HepG2 (cell line): Measurements from ENCODE around the gene MADCAM1. TPM values are rescaled to one million over a fixed set of nuclear protein-coding genes. Genes with fewer than 3 reads are reported as not detected.

Experiments used
- ATAC-seq: fragments of 200-7000 bp; cut with Tn5 transposase; 3 replicates; pipeline ENCODE4 v1.9.1; 2020; ENCODE audit warnings: mild to moderate bottlenecking, moderate library complexity
- BruUV-seq: library from RNA; stranded (reverse); fragments of 400-500 nt; replicated peaks from 2 replicates; lab custom pipeline; 2021; lab: Mats Ljungman, UMichigan
- CTCF ChIA-PET: fragments of 300-600 bp; formaldehyde crosslinking; extraction: SDS; loops from one replicate; lab custom pipeline; 2021; ENCODE audit warnings: low total read pairs, inconsistent platforms, low intra/inter-chr PET ratio; lab: Yijun Ruan, JAX
- POLR2A ChIA-PET: fragments of 350-600 bp; sonication (Branson Sonifier 250); formaldehyde crosslinking; loops from one replicate; lab custom pipeline; 2020; ENCODE audit warnings: antibody characterized with exemption, inconsistent platforms; lab: Yijun Ruan, JAX
- DNase-seq: peaks from one replicate; pipeline ENCODE4 v3.0.0-alpha.2; 2015; ENCODE audit warnings: low spot score
- FAIRE-seq: peaks from 3 replicates; lab custom pipeline; 2011; peaks lifted over from hg19 to GRCh38; lab: Jason Lieb, UNC
- H2AFZ ChIP-seq: one replicate; pipeline ENCODE4 v1.6.1; 2011; ENCODE audit warnings: low read length, inconsistent platforms
- H3K27ac ChIP-seq: fragments of 300-600 bp; 3 replicates; pipeline ENCODE4 v1.8.0; 2011; ENCODE audit warnings: mixed run types, mild to moderate bottlenecking, mixed read lengths, low read length, inconsistent platforms; ENCODE audit not compliant: insufficient read depth; ENCODE audit errors: extremely low read length
- H3K27me3 ChIP-seq, 2 experiments: fragments of 200-600 bp in 1 of 2; 2 replicates in 1 of 2; 3 replicates in 1 of 2; pipeline versions ENCODE4 v1.6.0 to v1.8.0; 2011; ENCODE audit warnings: low read length in 2 of 2, mild to moderate bottlenecking in 2 of 2, moderate library complexity in 2 of 2, inconsistent platforms in 1 of 2; ENCODE audit not compliant: insufficient read depth in 2 of 2, control insufficient read depth in 1 of 2
- H3K36me3 ChIP-seq, 2 experiments: fragments of 200-600 bp in 1 of 2; replicated peaks in 1 of 2; 2 replicates in 1 of 2; 3 replicates in 1 of 2; pipeline versions ENCODE4 v1.5.1 to v1.8.0; 2011; ENCODE audit warnings: low read length in 2 of 2, inconsistent platforms in 1 of 2; ENCODE audit not compliant: insufficient read depth in 2 of 2, control insufficient read depth in 1 of 2
- H3K4me1 ChIP-seq: 2 replicates; pipeline ENCODE4 v1.5.1; 2012; ENCODE audit warnings: low read length, inconsistent platforms; ENCODE audit not compliant: insufficient read depth
- H3K4me2 ChIP-seq: 2 replicates; pipeline ENCODE4 v1.6.0; 2011; ENCODE audit warnings: low read depth, low read length, inconsistent platforms
- H3K4me3 ChIP-seq, 3 experiments: fragments of 200-600 bp in 1 of 3; sonication (generic), shearing (Covaris generic) in 1 of 3; replicated peaks in 1 of 3; 2 replicates each; pipeline ENCODE4 v1.5.1; 2011 to 2016; ENCODE audit warnings: low read length in 3 of 3, inconsistent platforms in 2 of 3, low read depth in 2 of 3, mild to moderate bottlenecking in 2 of 3, control low read depth in 1 of 3, mixed read lengths in 1 of 3; ENCODE audit not compliant: insufficient read depth in 1 of 3
- H3K79me2 ChIP-seq: one replicate; pipeline ENCODE4 v1.6.1; 2011; ENCODE audit warnings: low read length, inconsistent platforms; ENCODE audit not compliant: insufficient read depth
- H3K9ac ChIP-seq: 2 replicates; pipeline ENCODE4 v1.6.0; 2011; ENCODE audit warnings: mild to moderate bottlenecking, low read depth, low read length, inconsistent platforms; ENCODE audit not compliant: insufficient read depth
- H3K9me3 ChIP-seq: 2 replicates; pipeline ENCODE4 v1.5.1; 2012; ENCODE audit warnings: mild to moderate bottlenecking, low read length
- H4K20me1 ChIP-seq: 2 replicates; pipeline ENCODE4 v1.6.0; 2011; ENCODE audit warnings: inconsistent platforms, mild to moderate bottlenecking, low read length, moderate library complexity; ENCODE audit not compliant: insufficient read depth
- ARHGAP35 ChIP-seq: sonication (generic); formaldehyde crosslinking; IDR thresholded peaks from 2 replicates; pipeline ENCODE4 v1.9.0; 2022; ENCODE audit warnings: mild to moderate bottlenecking, inconsistent platforms, moderate library complexity, missing genetic modification reagents, borderline replicate concordance
- EED ChIP-seq: sonication (generic); formaldehyde crosslinking; IDR thresholded peaks from 2 replicates; pipeline ENCODE4 v1.5.0; 2020; ENCODE audit warnings: mild to moderate bottlenecking, missing genetic modification reagents
- HNF1B ChIP-seq: sonication (generic); formaldehyde crosslinking; IDR thresholded peaks from 2 replicates; pipeline ENCODE4 v1.5.1; 2020; ENCODE audit warnings: mild to moderate bottlenecking, moderate library complexity, missing genetic modification reagents
- JUN ChIP-seq: sonication (generic); formaldehyde crosslinking; IDR thresholded peaks from 2 replicates; pipeline ENCODE4 v1.4.0; 2020; ENCODE audit warnings: mild to moderate bottlenecking, missing genetic modification reagents
- KAT2B ChIP-seq: fragments of 150-350 bp; IDR thresholded peaks from 2 replicates; pipeline ENCODE4 v1.6.1; 2014; ENCODE audit warnings: low read depth, low read length, borderline replicate concordance
- MAF1 ChIP-seq: sonication (generic); formaldehyde crosslinking; IDR thresholded peaks from 2 replicates; pipeline ENCODE4 v1.5.0; 2020; ENCODE audit warnings: missing genetic modification reagents, borderline replicate concordance
- MAZ ChIP-seq, 2 experiments: sonication (generic) in 1 of 2; formaldehyde crosslinking in 1 of 2; IDR thresholded peaks; 2 replicates each; pipeline versions ENCODE4 v1.5.0 to v1.6.1; 2012 to 2020; ENCODE audit warnings: low read depth in 2 of 2, mild to moderate bottlenecking in 2 of 2, borderline replicate concordance in 1 of 2, improper control_type of control experiment in 1 of 2, low read length in 1 of 2, missing genetic modification reagents in 1 of 2, moderate library complexity in 1 of 2
- PCBP2 ChIP-seq: fragments of 200-400 bp; formaldehyde crosslinking; optimal IDR thresholded peaks from 2 replicates; pipeline ENCODE3; 2018; ENCODE audit warnings: low read length, low read depth; ENCODE audit not compliant: poor library complexity, severe bottlenecking
- POLR2AphosphoS5 ChIP-seq: IDR thresholded peaks from 2 replicates; pipeline ENCODE4 v1.6.1; 2012; ENCODE audit warnings: low read depth, low read length
- REL ChIP-seq: sonication (generic); formaldehyde crosslinking; conservative IDR thresholded peaks from 2 replicates; pipeline ENCODE4 v1.8.0; 2022; ENCODE audit warnings: mild to moderate bottlenecking, missing genetic modification reagents, moderate library complexity
- RFX3 ChIP-seq: IDR thresholded peaks from 2 replicates; pipeline ENCODE4 v1.6.1; 2016; ENCODE audit warnings: missing biosample characterization, missing genetic modification reagents
- USF2 ChIP-seq, 2 experiments: sonication (generic) in 1 of 2; formaldehyde crosslinking in 1 of 2; IDR thresholded peaks; 2 replicates each; pipeline versions ENCODE4 v1.5.1 to v1.6.1; 2011 to 2020; ENCODE audit warnings: borderline replicate concordance in 1 of 2, low read depth in 1 of 2, low read length in 1 of 2, mild to moderate bottlenecking in 1 of 2, missing genetic modification reagents in 1 of 2, moderate library complexity in 1 of 2
- ZNF251 ChIP-seq: sonication (generic); formaldehyde crosslinking; IDR thresholded peaks from 2 replicates; pipeline ENCODE4 v1.9.0; 2021; ENCODE audit warnings: mild to moderate bottlenecking, missing genetic modification reagents
- ZNF292 ChIP-seq: sonication (generic); formaldehyde crosslinking; IDR thresholded peaks from 2 replicates; pipeline ENCODE4 v1.8.1; 2022; ENCODE audit warnings: mild to moderate bottlenecking, low read depth, missing genetic modification reagents, borderline replicate concordance
- ZNF296 ChIP-seq: sonication (generic); formaldehyde crosslinking; conservative IDR thresholded peaks from 2 replicates; pipeline ENCODE4 v1.5.0; 2020; ENCODE audit warnings: mild to moderate bottlenecking, missing genetic modification reagents
- ZSCAN12 ChIP-seq: sonication (generic); formaldehyde crosslinking; IDR thresholded peaks from 2 replicates; pipeline ENCODE4 v1.9.0; 2021; ENCODE audit warnings: mild to moderate bottlenecking, missing genetic modification reagents
- ZSCAN20 ChIP-seq: sonication (generic); formaldehyde crosslinking; IDR thresholded peaks from 2 replicates; pipeline ENCODE4 v1.4.0; 2020; ENCODE audit warnings: missing genetic modification reagents, mild to moderate bottlenecking, borderline replicate concordance
- WGBS: methylation state at CpG from one replicate; pipeline ENCODE4 v1.1.6; 2017; ENCODE audit warnings: low lambda C conversion rate; 5-methylcytosine and 5-hydroxymethylcytosine counted together
- in situ Hi-C: cut with HindIII; loops from 2 replicates; pipeline ENCODE4 v1.10.0; 2017; ENCODE audit warnings: low pct_unique_long_range_greater_than_20kb; ENCODE audit not compliant: extremely low pct_ligation_motif_present
- intact Hi-C: fragments of 100-400 bp; cut with micrococcal nuclease; formaldehyde crosslinking; loops from one replicate; pipeline ENCODE4 v1.10.0; 2022; ENCODE audit not compliant: unreplicated experiment
- polyA plus RNA-seq, 8 experiments: library from polyadenylated mRNA; depleted of rRNA in 3 of 8; stranded (reverse) in 7 of 8; unstranded in 1 of 8; fragments of >200 nt; fragmentation: Illumina TruSeq in 4 of 8; extraction: Trizol in 4 of 8; gene quantifications; 2 replicates each; pipeline versions ENCODE4 v1.2.1 to v1.2.3, GENCODE V29; 2011 to 2016; ENCODE audit warnings: low read depth in 4 of 8, missing spikeins in 1 of 8, mixed read lengths in 1 of 8; ENCODE audit not compliant: insufficient read depth in 1 of 8
- total RNA-seq, 5 experiments: library from RNA; depleted of rRNA; stranded (reverse); fragments of >200 nt; fragmentation: Illumina TruSeq; extraction: Trizol; gene quantifications; 2 replicates each; pipeline ENCODE4 v1.2.3, GENCODE V29; 2016; ENCODE audit warnings: low read depth in 1 of 5
- TF ChIP-seq, protein P1 (sequence below): sonication (generic); formaldehyde crosslinking; conservative IDR thresholded peaks from 2 replicates; pipeline ENCODE4 v1.4.0; 2020; ENCODE audit warnings: missing genetic modification reagents

The MADCAM1 gene
- total and polyA plus RNA-seq, 2 of the 13 experiments (the other 11 are each of a cell fraction or from before 2014, with no cell fraction given), result 0.29 to 0.33 TPM

- no peak for TF ChIP-seq USF2 (IDR thresholded peaks at IDR 0.05; ENCODE audit: low read depth, low read length)
- no peak for TF ChIP-seq USF2 (CRISPR knock-in tag; IDR thresholded peaks at IDR 0.05; ENCODE audit: borderline replicate concordance)
- TF ChIP-seq ZSCAN12 (CRISPR knock-in tag), result no peak
- TF ChIP-seq, protein P1, sequence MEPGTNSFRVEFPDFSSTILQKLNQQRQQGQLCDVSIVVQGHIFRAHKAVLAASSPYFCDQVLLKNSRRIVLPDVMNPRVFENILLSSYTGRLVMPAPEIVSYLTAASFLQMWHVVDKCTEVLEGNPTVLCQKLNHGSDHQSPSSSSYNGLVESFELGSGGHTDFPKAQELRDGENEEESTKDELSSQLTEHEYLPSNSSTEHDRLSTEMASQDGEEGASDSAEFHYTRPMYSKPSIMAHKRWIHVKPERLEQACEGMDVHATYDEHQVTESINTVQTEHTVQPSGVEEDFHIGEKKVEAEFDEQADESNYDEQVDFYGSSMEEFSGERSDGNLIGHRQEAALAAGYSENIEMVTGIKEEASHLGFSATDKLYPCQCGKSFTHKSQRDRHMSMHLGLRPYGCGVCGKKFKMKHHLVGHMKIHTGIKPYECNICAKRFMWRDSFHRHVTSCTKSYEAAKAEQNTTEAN (CRISPR knock-in tag), result no peak
- no peak for TF ChIP-seq MAF1 (CRISPR knock-in tag)
- TF ChIP-seq PCBP2, result no peak
- TF ChIP-seq HNF1B (CRISPR knock-in tag), result no peak
Observed at GRCh38 chr19:496986-497385, 700 bp downstream of the MADCAM1 start (continued).

- POLR2A ChIA-PET, result interaction anchor here (1.3 to 1.9 kb wide), 2 partner anchors 9 kb away, joined by 5 to 14 read pairs; no protein-coding TSS in a partner anchor
- ATAC-seq (no peak), DNase-seq (no peak), FAIRE-seq (no peak)
- intact Hi-C loops (no loop called here), in situ Hi-C loops (no loop called here)
- no peak overlapping the region for H3K27ac ChIP-seq
- peak overlapping the region; percentile 49 to 78 (median 55); a peak in 5 of 6 replicates for H3K4me3 ChIP-seq
- H3K36me3 ChIP-seq, result no peaks in the 10 kb centered on the region
- H3K4me2 ChIP-seq, result peak overlapping the region; percentile 90
- 15% methylated on average over 6 of the region's 36 CpGs for WGBS
- BruUV-seq, result no TSS peak
- no peaks in the 10 kb centered on the region for H3K9me3 ChIP-seq
- no peaks in the 10 kb centered on the region for H3K79me2 ChIP-seq
- no peaks in the 10 kb centered on the region for H4K20me1 ChIP-seq
- no peak overlapping the region for H2AFZ ChIP-seq
- H3K4me1 ChIP-seq, result peaks cover 44% of the 10 kb centered on the region
- CTCF ChIA-PET, result no interaction called here
- H3K9ac ChIP-seq, result peak overlapping the region; percentile 49; the same call in 1 of the 2 replicates
- H3K27me3 ChIP-seq, result peaks cover 0 to 4% of the 10 kb centered on the region in 2 experiments; a peak in 2 of 5 replicates
- TF ChIP-seq POLR2AphosphoS5 (no peak), ARHGAP35 (CRISPR knock-in tag) (no peak), KAT2B (no peak), REL (CRISPR knock-in tag) (no peak), ZNF251 (no peak), MAZ (IDR thresholded peaks at IDR 0.05; ENCODE audit: borderline replicate concordance, low read depth, low read length) (no peak), MAZ (CRISPR knock-in tag; IDR thresholded peaks at IDR 0.05; ENCODE audit: low read depth) (no peak), MAF1 (CRISPR knock-in tag) (no peak), ZSCAN20 (CRISPR knock-in tag) (no peak), JUN (CRISPR knock-in tag) (no peak), RFX3 (no peak), ZNF292 (CRISPR knock-in tag) (no peak), ZNF296 (CRISPR knock-in tag) (no peak), EED (CRISPR knock-in tag) (no peak)
Observed at GRCh38 chr19:497491-497868, 1.2 kb downstream of the MADCAM1 start.
